Body of pancreas (tissue), 4 donors: ENCODE data around the gene PEAK1.

ENCODE experiments used
- CTCF ChIP-seq, 7 experiments: fragments of 450-650 bp in 4 of 7; fragments of 200-600 bp in 3 of 7; sonication (generic) in 3 of 7; IDR thresholded peaks; one replicate each; pipeline ENCODE4 v1.5.1; 2016 to 2019; ENCODE audit warnings: antibody characterized with exemption in 7 of 7
- POLR2A ChIP-seq, 3 donors: fragments of 450-650 bp; IDR thresholded peaks; one replicate each; pipeline ENCODE4 v1.6.1; 2016; ENCODE audit warnings: antibody characterized with exemption in 3 of 3, mild to moderate bottlenecking in 2 of 3

- TF ChIP-seq POLR2A (IDR thresholded peaks at IDR 0.05) (no peak), CTCF (IDR thresholded peaks at IDR 0.05) (no peak)
These were observed 312.8 kb downstream of the PEAK1 start for GRCh38 chr15:77107068-77107467.
